Stimulated activated CD8-positive, alpha-beta memory T cell treated with anti-CD3 and anti-CD28 coated beads, Interleukin-2, amount 100 ng/mL, for 48 hours (primary cell): ENCODE data around the gene GFOD1.
"Not testable (repeated sequence)": the region's sequence is repeated elsewhere in the genome, so short reads cannot be mapped to it uniquely, and the experiment has no call there.

ENCODE experiments used
- DNase-seq, 2 donors: peaks; one replicate each; pipeline ENCODE4 v3.0.0-alpha.2; 2020; ENCODE audit warnings: low read depth in 2 of 2

GFOD1 gene

DNA sequence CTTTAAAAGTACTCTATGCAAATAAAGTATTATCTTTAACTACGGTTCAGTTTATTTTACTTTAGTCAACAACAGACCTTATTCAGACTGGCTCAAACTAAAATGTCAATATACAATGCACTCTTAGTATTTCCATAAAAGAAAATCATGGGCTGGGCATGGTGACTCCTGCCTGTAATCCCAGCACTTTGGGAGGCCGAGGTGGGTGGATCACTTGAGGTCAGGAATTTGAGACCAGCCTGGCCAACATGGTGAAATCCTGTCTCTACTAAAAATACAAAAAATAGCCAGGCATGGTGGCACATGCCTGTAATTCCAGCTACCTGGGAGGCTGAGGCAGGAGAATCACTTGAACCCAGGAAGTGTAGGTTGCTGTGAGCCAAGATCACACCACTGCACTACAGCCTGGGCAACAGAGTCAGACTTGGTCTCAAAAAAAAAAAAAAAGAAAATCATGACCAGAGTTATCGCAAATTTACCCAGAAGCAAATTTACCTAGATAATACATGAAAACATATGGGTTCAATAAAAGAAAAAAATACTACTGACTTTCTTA is 161.3 kb downstream of the GFOD1 start:
- DNase-seq = not testable (repeated sequence)

DNA sequence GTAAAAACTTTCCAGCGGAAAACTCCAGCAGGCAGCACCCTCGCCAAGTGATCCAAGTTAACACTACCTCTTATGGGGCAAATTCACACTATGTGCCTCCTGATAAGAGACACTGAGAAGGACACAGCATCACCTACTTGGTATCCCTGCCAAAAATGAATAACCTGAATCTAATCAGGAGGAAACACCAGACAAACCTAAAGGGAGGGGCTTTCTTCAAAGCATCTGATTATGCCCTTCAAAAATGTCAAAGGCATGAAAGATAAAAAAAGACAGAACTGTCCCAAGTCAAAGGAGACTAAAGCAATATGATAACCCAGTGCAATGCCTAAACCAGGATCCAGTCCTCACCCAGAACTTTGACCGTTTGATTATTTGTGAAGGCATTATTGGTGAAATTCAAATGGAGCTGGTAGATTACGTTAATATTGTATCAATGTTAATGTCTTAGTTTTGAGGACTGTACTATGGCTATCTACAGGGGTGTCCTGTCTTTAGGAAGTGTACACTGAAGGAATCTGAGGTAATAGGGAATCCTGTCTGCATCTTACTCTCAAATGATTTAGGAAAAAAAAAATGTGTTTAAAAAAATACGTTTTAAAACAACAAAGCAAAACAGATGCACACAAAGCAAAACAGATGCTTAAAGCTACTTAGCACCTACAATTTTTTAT is 167.4 kb downstream of the GFOD1 start:
- no peak for DNase-seq

- no peak for DNase-seq
Observed at GRCh38 chr6:13318821-13319220, 168.6 kb downstream of the GFOD1 start.

- DNase-seq = no peak
Observed at GRCh38 chr6:13315896-13316295, 171.5 kb downstream of the GFOD1 start.

GRCh38 chr6:13314806-13315205 is 172.6 kb downstream of the GFOD1 start:
- no peak for DNase-seq

DNA sequence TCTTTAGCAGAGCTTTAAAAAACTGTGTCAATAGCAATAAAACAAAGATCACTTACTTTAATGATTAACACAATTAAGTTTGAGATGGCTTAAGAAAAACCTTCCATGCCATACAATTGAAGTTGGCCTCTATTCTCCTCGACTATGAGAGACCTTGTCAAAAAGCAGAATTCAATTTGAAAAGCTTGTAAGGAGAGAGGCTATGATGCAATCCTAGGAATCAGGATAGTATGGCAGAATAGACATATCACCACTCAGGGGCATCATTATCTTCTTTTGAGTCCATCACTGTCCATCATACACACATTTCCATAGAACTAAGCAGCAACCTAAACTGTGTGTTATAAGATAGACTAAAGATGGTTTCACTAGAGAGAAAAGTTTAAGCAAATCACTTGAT is 176.2 kb downstream of the GFOD1 start:
- no peak for DNase-seq

- DNase-seq = no peak
Observed at GRCh38 chr6:13308332-13308731, 179.1 kb downstream of the GFOD1 start.
